ENCODE data around the gene ETFB. TPM values are rescaled to one million over a fixed set of nuclear protein-coding genes. Genes with fewer than 3 reads are reported as not detected.

ETFB gene
- total RNA-seq, 1 experiment from 2014 or later: 203 TPM

- Mint-ChIP-seq H3K27ac (ENCODE audit: unreplicated experiment) (no peak overlapping the region), H3K4me1 (ENCODE audit: low read depth, unreplicated experiment) (no peaks in the 10 kb centered on the region), H3K9me3 (ENCODE audit: low read depth, unreplicated experiment) (no peaks in the 10 kb centered on the region), H3K4me3 (ENCODE audit: low read depth, unreplicated experiment) (no peak overlapping the region), H3K36me3 (ENCODE audit: insufficient read depth, unreplicated experiment) (peaks cover 43% of the 10 kb centered on the region), H3K27me3 (ENCODE audit: unreplicated experiment) (peaks cover 51% of the 10 kb centered on the region)
- TF ChIP-seq, protein P1, sequence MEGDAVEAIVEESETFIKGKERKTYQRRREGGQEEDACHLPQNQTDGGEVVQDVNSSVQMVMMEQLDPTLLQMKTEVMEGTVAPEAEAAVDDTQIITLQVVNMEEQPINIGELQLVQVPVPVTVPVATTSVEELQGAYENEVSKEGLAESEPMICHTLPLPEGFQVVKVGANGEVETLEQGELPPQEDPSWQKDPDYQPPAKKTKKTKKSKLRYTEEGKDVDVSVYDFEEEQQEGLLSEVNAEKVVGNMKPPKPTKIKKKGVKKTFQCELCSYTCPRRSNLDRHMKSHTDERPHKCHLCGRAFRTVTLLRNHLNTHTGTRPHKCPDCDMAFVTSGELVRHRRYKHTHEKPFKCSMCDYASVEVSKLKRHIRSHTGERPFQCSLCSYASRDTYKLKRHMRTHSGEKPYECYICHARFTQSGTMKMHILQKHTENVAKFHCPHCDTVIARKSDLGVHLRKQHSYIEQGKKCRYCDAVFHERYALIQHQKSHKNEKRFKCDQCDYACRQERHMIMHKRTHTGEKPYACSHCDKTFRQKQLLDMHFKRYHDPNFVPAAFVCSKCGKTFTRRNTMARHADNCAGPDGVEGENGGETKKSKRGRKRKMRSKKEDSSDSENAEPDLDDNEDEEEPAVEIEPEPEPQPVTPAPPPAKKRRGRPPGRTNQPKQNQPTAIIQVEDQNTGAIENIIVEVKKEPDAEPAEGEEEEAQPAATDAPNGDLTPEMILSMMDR (IDR thresholded peaks at IDR 0.05; ENCODE audit: unreplicated experiment): no peak
- CTCF ChIA-PET: interaction anchor here (0.7 kb wide), 1 partner anchor 249 kb away, joined by 4 read pairs; no protein-coding TSS in a partner anchor
- no TSS peak for BruUV-seq (replicated peaks)
- intact Hi-C loops (cut with micrococcal nuclease; ENCODE audit: unreplicated experiment): no loop called here
- no peak for DNase-seq
These were observed 4.0 kb upstream of the ETFB start for GRCh38 chr19:51370230-51370629.

GRCh38 chr19:51368366-51369282, 2.4 kb upstream of the ETFB start, which contains the start of gene CLDND2:
Gene CLDND2 (minus strand): TSS chr19:51369003. CDS start chr19:51368577, 426 bp downstream.
- no TSS peak for BruUV-seq (replicated peaks)
- CTCF ChIA-PET: interaction anchor here (1.3 to 1.7 kb wide), 2 partner anchors 29 to 320 kb away, joined by 6 to 17 read pairs; no protein-coding TSS in a partner anchor
- peaks cover 12% of the 10 kb centered on the region for H3K4me1 Mint-ChIP-seq (ENCODE audit: low read depth, unreplicated experiment)
- TF ChIP-seq, protein P1 (IDR thresholded peaks at IDR 0.05; ENCODE audit: unreplicated experiment): no peak
- intact Hi-C loops (cut with micrococcal nuclease; ENCODE audit: unreplicated experiment): no loop called here
- DNase-seq: no peak
- peak within 1 kb of the TSS; percentile 93 for H3K27ac Mint-ChIP-seq (ENCODE audit: unreplicated experiment)
- peaks cover 40% of the 10 kb centered on the region for H3K27me3 Mint-ChIP-seq (ENCODE audit: unreplicated experiment)
- peak within 1 kb of the TSS; percentile 80 for H3K4me3 Mint-ChIP-seq (ENCODE audit: low read depth, unreplicated experiment)
- peaks cover 49% of the 10 kb centered on the region for H3K36me3 Mint-ChIP-seq (ENCODE audit: insufficient read depth, unreplicated experiment)
- no peaks in the 10 kb centered on the region for H3K9me3 Mint-ChIP-seq (ENCODE audit: low read depth, unreplicated experiment)

- BruUV-seq (replicated peaks): TSS peak; percentile 79
- TF ChIP-seq, protein P1 (IDR thresholded peaks at IDR 0.05; ENCODE audit: unreplicated experiment): no peak
- peaks cover 32% of the 10 kb centered on the region for H3K27me3 Mint-ChIP-seq (ENCODE audit: unreplicated experiment)
- H3K4me1 Mint-ChIP-seq (ENCODE audit: low read depth, unreplicated experiment): peaks cover 20% of the 10 kb centered on the region
- H3K36me3 Mint-ChIP-seq (ENCODE audit: insufficient read depth, unreplicated experiment): peaks cover 57% of the 10 kb centered on the region
- CTCF ChIA-PET: interaction anchor here (0.6 to 1.7 kb wide), 7 partner anchors 8 to 639 kb away, joined by 3 to 17 read pairs (median 3); partner anchors contain the start of gene LIM2
- peak overlapping the region; percentile 93 for H3K27ac Mint-ChIP-seq (ENCODE audit: unreplicated experiment)
- intact Hi-C loops (cut with micrococcal nuclease; ENCODE audit: unreplicated experiment): loop anchor here (2.0 kb wide), 1 partner anchor 29 kb away; no protein-coding TSS in a partner anchor
- peak overlapping the region; percentile 80 for H3K4me3 Mint-ChIP-seq (ENCODE audit: low read depth, unreplicated experiment)
- DNase-seq: peak; percentile 100
- no peaks in the 10 kb centered on the region for H3K9me3 Mint-ChIP-seq (ENCODE audit: low read depth, unreplicated experiment)
These were observed 1.6 kb upstream of the ETFB start for GRCh38 chr19:51367565-51368365.

DNA sequence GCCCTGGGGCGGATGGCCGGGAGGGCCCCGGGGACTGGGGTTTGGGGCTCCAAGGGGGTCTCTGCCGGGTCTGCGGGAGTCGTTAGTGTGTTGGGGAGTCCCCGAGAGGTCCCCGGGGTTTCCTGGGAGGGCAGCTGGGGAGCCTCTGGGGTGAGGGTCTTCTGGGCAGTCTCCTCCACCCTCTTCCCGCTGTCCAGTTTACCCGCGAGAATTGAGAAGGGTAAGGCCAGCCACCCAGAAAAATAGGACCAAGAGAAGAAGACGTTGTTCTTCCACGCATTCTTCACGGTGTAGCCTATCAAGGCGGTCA, 1.0 kb upstream of the ETFB start:
- Mint-ChIP-seq H3K4me1 (ENCODE audit: low read depth, unreplicated experiment) (peaks cover 25% of the 10 kb centered on the region), H3K27me3 (ENCODE audit: unreplicated experiment) (peaks cover 26% of the 10 kb centered on the region), H3K27ac (ENCODE audit: unreplicated experiment) (peak overlapping the region; percentile 93), H3K4me3 (ENCODE audit: low read depth, unreplicated experiment) (peak overlapping the region; percentile 80), H3K9me3 (ENCODE audit: low read depth, unreplicated experiment) (no peaks in the 10 kb centered on the region), H3K36me3 (ENCODE audit: insufficient read depth, unreplicated experiment) (peaks cover 61% of the 10 kb centered on the region)
- no peak for DNase-seq
- intact Hi-C loops (cut with micrococcal nuclease; ENCODE audit: unreplicated experiment): loop anchor here (2.0 kb wide), 1 partner anchor 28 kb away; no protein-coding TSS in a partner anchor
- CTCF ChIA-PET: interaction anchor here (0.6 to 1.7 kb wide), 7 partner anchors 8 to 638 kb away, joined by 3 to 17 read pairs (median 3); partner anchors contain the start of gene LIM2
- no TSS peak for BruUV-seq (replicated peaks)
- TF ChIP-seq, protein P1 (IDR thresholded peaks at IDR 0.05; ENCODE audit: unreplicated experiment): no peak
